IMR-90 (cell line): Measurements from ENCODE around the gene FAM20C.

Experiments used
- BHLHE40 ChIP-seq: fragments of 150-350 bp; IDR thresholded peaks from 2 replicates; pipeline ENCODE4 v1.6.1; 2016; ENCODE audit warnings: mild to moderate bottlenecking, low read depth, low read length
- MXI1 ChIP-seq: IDR thresholded peaks from 2 replicates; pipeline ENCODE4 v1.6.1; 2012; ENCODE audit warnings: low read depth, mild to moderate bottlenecking, low read length, moderate library complexity, borderline replicate concordance
- NFE2L2 ChIP-seq: fragments of 150-350 bp; IDR thresholded peaks from 2 replicates; pipeline ENCODE4 v1.6.1; 2016; ENCODE audit warnings: low read depth, mild to moderate bottlenecking, low read length
- POLR2A ChIP-seq: IDR thresholded peaks from 2 replicates; pipeline ENCODE4 v1.6.1; 2012; ENCODE audit warnings: mild to moderate bottlenecking, low read depth, low read length
- RAD21 ChIP-seq: IDR thresholded peaks from 2 replicates; pipeline ENCODE4 v1.6.1; 2012; ENCODE audit warnings: low read length, improper control_type of control experiment
- SMC3 ChIP-seq: fragments of 150-350 bp; IDR thresholded peaks from 2 replicates; pipeline ENCODE4 v1.6.1; 2016; ENCODE audit warnings: low read depth, mild to moderate bottlenecking, antibody characterized with exemption, low read length, moderate library complexity
- USF2 ChIP-seq: fragments of 150-350 bp; IDR thresholded peaks from 2 replicates; pipeline ENCODE4 v1.6.1; 2017; ENCODE audit warnings: mild to moderate bottlenecking, antibody characterized with exemption, low read length, low read depth
- TF ChIP-seq, protein P1 (sequence below): conservative IDR thresholded peaks from 2 replicates; pipeline ENCODE4 v1.5.1; 2012; ENCODE audit warnings: mild to moderate bottlenecking, low read depth, low read length, improper control_type of control experiment

DNA sequence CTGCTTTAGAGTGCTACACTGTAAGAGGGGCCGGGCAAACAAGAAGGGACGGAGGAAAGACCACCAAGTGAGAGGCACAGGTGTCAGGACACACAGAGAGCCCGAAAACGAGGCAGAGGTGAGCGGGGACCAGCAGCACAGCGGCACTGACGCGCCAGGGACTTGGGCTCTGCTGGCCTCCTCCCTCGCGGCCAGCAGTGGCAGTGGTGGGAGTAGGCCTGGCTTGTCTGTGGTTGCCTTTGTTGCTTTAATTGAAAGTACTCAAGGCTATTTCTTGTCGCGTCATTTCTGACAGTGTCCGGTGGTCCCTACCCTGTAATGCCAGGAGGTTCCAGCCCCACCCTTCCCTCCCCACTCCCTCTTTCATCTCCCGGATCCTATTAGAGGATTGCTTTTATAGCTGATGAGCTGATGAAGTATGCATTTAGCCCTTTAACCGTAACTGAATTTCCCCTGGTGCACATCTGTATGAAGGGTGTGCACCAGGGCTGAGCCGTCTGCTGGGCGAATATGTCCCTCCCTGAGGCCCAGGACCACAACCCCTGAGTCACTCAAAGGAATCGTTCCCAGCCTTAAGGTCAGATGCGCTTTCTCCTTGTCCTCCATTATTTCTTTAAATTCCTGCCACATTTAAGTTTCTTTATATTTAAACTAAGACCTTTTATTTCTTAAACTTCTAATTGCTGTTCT is 39.5 kb upstream of the FAM20C start:
- TF ChIP-seq POLR2A (no peak), BHLHE40 (no peak), MXI1 (no peak), USF2 (no peak), SMC3 (no peak), NFE2L2 (no peak), RAD21 (no peak)
- TF ChIP-seq, protein P1, sequence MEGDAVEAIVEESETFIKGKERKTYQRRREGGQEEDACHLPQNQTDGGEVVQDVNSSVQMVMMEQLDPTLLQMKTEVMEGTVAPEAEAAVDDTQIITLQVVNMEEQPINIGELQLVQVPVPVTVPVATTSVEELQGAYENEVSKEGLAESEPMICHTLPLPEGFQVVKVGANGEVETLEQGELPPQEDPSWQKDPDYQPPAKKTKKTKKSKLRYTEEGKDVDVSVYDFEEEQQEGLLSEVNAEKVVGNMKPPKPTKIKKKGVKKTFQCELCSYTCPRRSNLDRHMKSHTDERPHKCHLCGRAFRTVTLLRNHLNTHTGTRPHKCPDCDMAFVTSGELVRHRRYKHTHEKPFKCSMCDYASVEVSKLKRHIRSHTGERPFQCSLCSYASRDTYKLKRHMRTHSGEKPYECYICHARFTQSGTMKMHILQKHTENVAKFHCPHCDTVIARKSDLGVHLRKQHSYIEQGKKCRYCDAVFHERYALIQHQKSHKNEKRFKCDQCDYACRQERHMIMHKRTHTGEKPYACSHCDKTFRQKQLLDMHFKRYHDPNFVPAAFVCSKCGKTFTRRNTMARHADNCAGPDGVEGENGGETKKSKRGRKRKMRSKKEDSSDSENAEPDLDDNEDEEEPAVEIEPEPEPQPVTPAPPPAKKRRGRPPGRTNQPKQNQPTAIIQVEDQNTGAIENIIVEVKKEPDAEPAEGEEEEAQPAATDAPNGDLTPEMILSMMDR = no peak
